DOHH2 (cell line): ENCODE measurements around the gene LCOR.

ENCODE experiments used
- CTCF ChIP-seq: fragments of 200-600 bp; sonication (generic); IDR thresholded peaks from one replicate; pipeline ENCODE4 v1.5.1; 2014; ENCODE audit warnings: antibody characterized with exemption, mild to moderate bottlenecking, low read depth, low read length; ENCODE audit not compliant: poor library complexity, severe bottlenecking
- EZH2phosphoT487 ChIP-seq: fragments of 200-600 bp; sonication (generic); IDR thresholded peaks from 2 replicates; pipeline ENCODE4 v1.6.1; 2017; ENCODE audit warnings: borderline replicate concordance, mild to moderate bottlenecking, antibody characterized with exemption, low read length, moderate library complexity, mixed read lengths

GRCh38 chr10:96889415-96890171, 57.5 kb downstream of the LCOR start:
- TF ChIP-seq CTCF (no peak), EZH2phosphoT487 (no peak)
